Tibial nerve (tissue), 4 donors: ENCODE data around the gene CORO2A. TPM values are rescaled to one million over a fixed set of nuclear protein-coding genes. Genes with fewer than 3 reads are reported as not detected.

Source experiments
- DNase-seq, 2 donors: peaks; one replicate each; pipeline ENCODE4 v3.0.0-alpha.2; 2019; ENCODE audit warnings: low spot score in 2 of 2
- H3K27ac ChIP-seq, 4 donors: fragments of 200-600 bp; sonication (generic) in 3 of 4; one replicate each; pipeline ENCODE4 v1.5.1; 2017 to 2019; ENCODE audit warnings: mild to moderate bottlenecking in 1 of 4
- H3K27me3 ChIP-seq, 2 donors: fragments of 200-600 bp; sonication (generic) in 1 of 2; one replicate each; pipeline versions ENCODE4 v1.5.1 to v1.6.0; 2017 to 2019
- H3K36me3 ChIP-seq, 3 donors: fragments of 200-600 bp; sonication (generic); one replicate each; pipeline ENCODE4 v1.5.1; 2018 to 2019
- H3K4me1 ChIP-seq, 4 donors: fragments of 200-600 bp; sonication (generic) in 3 of 4; one replicate each; pipeline ENCODE4 v1.5.1; 2017 to 2019
- H3K4me3 ChIP-seq, 4 donors: fragments of 200-600 bp; sonication (generic) in 3 of 4; one replicate each; pipeline ENCODE4 v1.5.1; 2017 to 2019; ENCODE audit warnings: mild to moderate bottlenecking in 1 of 4, moderate library complexity in 1 of 4
- H3K9me3 ChIP-seq, 4 donors: fragments of 200-600 bp; sonication (generic) in 3 of 4; one replicate each; pipeline ENCODE4 v1.5.1; 2017 to 2019
- EP300 ChIP-seq, 2 donors: sonication (generic); formaldehyde crosslinking; IDR thresholded peaks; one replicate each; pipeline ENCODE4 v1.6.1; 2017; ENCODE audit warnings: antibody characterized with exemption in 2 of 2, mild to moderate bottlenecking in 1 of 2
- POLR2A ChIP-seq, 2 donors: fragments of 450-650 bp; IDR thresholded peaks; one replicate each; pipeline ENCODE4 v1.6.1; 2017; ENCODE audit warnings: antibody characterized with exemption in 2 of 2, mild to moderate bottlenecking in 2 of 2, moderate library complexity in 2 of 2
- WGBS, 2 donors: methylation state at CpG; one replicate each; pipeline ENCODE4 v1.1.5; 2018; 5-methylcytosine and 5-hydroxymethylcytosine counted together
- total RNA-seq, 4 donors: library from RNA; depleted of rRNA; stranded (reverse); fragments of >200 nt; gene quantifications; one replicate each; pipeline ENCODE4 v1.1.0, GENCODE V29; 2016
- TF ChIP-seq, protein P1 (sequence below), 5 experiments: fragments of 200-600 bp in 3 of 5; fragments of 450-650 bp in 2 of 5; sonication (generic) in 3 of 5; IDR thresholded peaks; one replicate each; pipeline ENCODE4 v1.5.1; 2016 to 2019; ENCODE audit warnings: antibody characterized with exemption in 5 of 5, mild to moderate bottlenecking in 3 of 5, moderate library complexity in 2 of 5

CORO2A gene
- total RNA-seq, 4 donors from 2014 or later = 1.9 to 3.3 (median 3.2) TPM

GRCh38 chr9:98215821-98216220 is 23.4 kb upstream of the CORO2A start:
- 80 to 81% methylated on average over 7 to 9 of the region's 9 CpGs for WGBS, 2 donors

GRCh38 chr9:98215271-98215670 is 22.8 kb upstream of the CORO2A start:
- no peak for DNase-seq
- no peak overlapping the region for H3K27ac ChIP-seq
- no peak overlapping the region for H3K4me3 ChIP-seq
- TF ChIP-seq, protein P1, sequence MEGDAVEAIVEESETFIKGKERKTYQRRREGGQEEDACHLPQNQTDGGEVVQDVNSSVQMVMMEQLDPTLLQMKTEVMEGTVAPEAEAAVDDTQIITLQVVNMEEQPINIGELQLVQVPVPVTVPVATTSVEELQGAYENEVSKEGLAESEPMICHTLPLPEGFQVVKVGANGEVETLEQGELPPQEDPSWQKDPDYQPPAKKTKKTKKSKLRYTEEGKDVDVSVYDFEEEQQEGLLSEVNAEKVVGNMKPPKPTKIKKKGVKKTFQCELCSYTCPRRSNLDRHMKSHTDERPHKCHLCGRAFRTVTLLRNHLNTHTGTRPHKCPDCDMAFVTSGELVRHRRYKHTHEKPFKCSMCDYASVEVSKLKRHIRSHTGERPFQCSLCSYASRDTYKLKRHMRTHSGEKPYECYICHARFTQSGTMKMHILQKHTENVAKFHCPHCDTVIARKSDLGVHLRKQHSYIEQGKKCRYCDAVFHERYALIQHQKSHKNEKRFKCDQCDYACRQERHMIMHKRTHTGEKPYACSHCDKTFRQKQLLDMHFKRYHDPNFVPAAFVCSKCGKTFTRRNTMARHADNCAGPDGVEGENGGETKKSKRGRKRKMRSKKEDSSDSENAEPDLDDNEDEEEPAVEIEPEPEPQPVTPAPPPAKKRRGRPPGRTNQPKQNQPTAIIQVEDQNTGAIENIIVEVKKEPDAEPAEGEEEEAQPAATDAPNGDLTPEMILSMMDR (IDR thresholded peaks at IDR 0.05) = no peak
- TF ChIP-seq POLR2A (IDR thresholded peaks at IDR 0.05) (no peak), EP300 (IDR thresholded peaks at IDR 0.05) (no peak)
- WGBS, 2 donors = 80 to 85% methylated on average over 5 of the region's 5 CpGs
- H3K36me3 ChIP-seq = peaks cover 0 to 92% (median 0%) of the 10 kb centered on the region in 3 donors
- H3K9me3 ChIP-seq = no peaks in the 10 kb centered on the region
- peaks cover 0 to 7% (median 0%) of the 10 kb centered on the region in 4 donors for H3K4me1 ChIP-seq
- H3K27me3 ChIP-seq = no peaks in the 10 kb centered on the region

More at GRCh38 chr9:98215821-98216220, 23.4 kb upstream of the CORO2A start:
- no peak overlapping the region for H3K27ac ChIP-seq
- H3K4me1 ChIP-seq = peaks cover 0 to 7% (median 0%) of the 10 kb centered on the region in 4 donors
- no peaks in the 10 kb centered on the region for H3K27me3 ChIP-seq
- H3K9me3 ChIP-seq = no peaks in the 10 kb centered on the region
- TF ChIP-seq, protein P1 (IDR thresholded peaks at IDR 0.05) = peak in 1 of 5 experiments; percentile 14
- no peak for TF ChIP-seq POLR2A (IDR thresholded peaks at IDR 0.05)
- H3K36me3 ChIP-seq = peaks cover 0 to 92% (median 3%) of the 10 kb centered on the region in 3 donors
- no peak for DNase-seq
- H3K4me3 ChIP-seq = no peak overlapping the region

GRCh38 chr9:98214811-98215210 is 22.4 kb upstream of the CORO2A start:
- no peak for TF ChIP-seq EP300 (IDR thresholded peaks at IDR 0.05)
- TF ChIP-seq POLR2A (IDR thresholded peaks at IDR 0.05) = no peak
- TF ChIP-seq, protein P1 (IDR thresholded peaks at IDR 0.05) = no peak
- Histone ChIP-seq H3K36me3 (peaks cover 0 to 91% (median 0%) of the 10 kb centered on the region in 3 donors), H3K9me3 (no peaks in the 10 kb centered on the region), H3K4me3 (no peak overlapping the region), H3K4me1 (peaks cover 0 to 7% (median 0%) of the 10 kb centered on the region in 4 donors), H3K27me3 (no peaks in the 10 kb centered on the region), H3K27ac (no peak overlapping the region)
- no peak for DNase-seq
- 67 to 87% methylated on average over 6 of the region's 6 CpGs for WGBS, 2 donors

DNA sequence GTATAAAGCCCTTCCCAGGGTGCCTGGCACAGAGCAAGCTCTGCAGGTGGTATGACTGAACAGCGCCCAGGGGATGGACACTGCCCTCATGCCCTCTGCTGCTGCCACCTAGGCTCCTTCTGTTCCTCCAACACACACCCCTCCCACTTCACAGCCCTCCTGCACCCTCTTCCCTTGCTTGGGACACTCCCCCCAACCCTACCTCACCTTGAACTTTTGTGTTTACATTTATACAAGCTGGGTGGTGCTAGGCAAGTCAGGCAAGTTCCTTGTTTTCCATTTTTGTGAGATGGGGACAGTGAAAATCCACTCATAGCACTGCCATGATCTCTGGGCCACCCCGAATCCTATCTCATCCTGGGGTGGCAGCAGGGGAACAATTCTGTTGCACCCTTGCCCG is 18.8 kb upstream of the CORO2A start:
- H3K4me1 ChIP-seq = peaks cover 0 to 1% (median 0%) of the 10 kb centered on the region in 4 donors
- TF ChIP-seq, protein P1 (IDR thresholded peaks at IDR 0.05) = no peak
- TF ChIP-seq EP300 (IDR thresholded peaks at IDR 0.05) (no peak), POLR2A (IDR thresholded peaks at IDR 0.05) (no peak)
- H3K27ac ChIP-seq = no peak overlapping the region
- H3K27me3 ChIP-seq = no peaks in the 10 kb centered on the region
- no peak overlapping the region for H3K4me3 ChIP-seq
- DNase-seq = no peak
- H3K9me3 ChIP-seq = no peaks in the 10 kb centered on the region
- WGBS, 2 donors = 96 to 100% methylated on average over 3 of the region's 3 CpGs
- H3K36me3 ChIP-seq = peaks cover 0 to 81% (median 0%) of the 10 kb centered on the region in 3 donors

DNA sequence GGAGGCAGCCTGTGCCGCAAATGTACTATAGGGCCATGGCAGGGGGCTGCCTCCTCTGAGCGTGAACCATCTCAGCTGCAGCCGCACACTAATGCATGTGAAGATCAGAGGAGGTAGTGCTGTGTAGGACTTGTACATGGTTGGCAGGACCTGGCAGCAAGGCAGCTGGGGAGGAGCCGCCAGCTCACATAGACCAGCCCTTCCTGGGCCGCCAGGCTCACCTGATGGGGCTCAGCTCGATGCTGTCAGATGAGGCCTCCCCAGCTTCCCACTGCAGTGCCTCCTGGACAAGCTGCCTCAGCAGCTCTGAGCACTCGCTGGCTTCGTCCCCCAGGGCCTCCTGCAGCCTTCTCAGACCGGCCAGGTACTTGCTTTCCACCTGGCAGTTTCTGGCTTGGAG is 18.0 kb upstream of the CORO2A start:
- no peaks in the 10 kb centered on the region for H3K9me3 ChIP-seq
- H3K27me3 ChIP-seq = no peaks in the 10 kb centered on the region
- no peak overlapping the region for H3K27ac ChIP-seq
- TF ChIP-seq EP300 (IDR thresholded peaks at IDR 0.05) (no peak), POLR2A (IDR thresholded peaks at IDR 0.05) (no peak)
- TF ChIP-seq, protein P1 (IDR thresholded peaks at IDR 0.05) = no peak
- H3K4me1 ChIP-seq = peaks cover 0 to 9% (median 0%) of the 10 kb centered on the region in 4 donors
- H3K36me3 ChIP-seq = peaks cover 0 to 73% (median 0%) of the 10 kb centered on the region in 3 donors
- H3K4me3 ChIP-seq = no peak overlapping the region
- no peak for DNase-seq
- WGBS, 2 donors = 85 to 86% methylated on average over 4 to 7 of the region's 9 CpGs
